Astrocyte (in vitro differentiated cells and primary cell): ENCODE data around the gene DISP3. TPM values are rescaled to one million over a fixed set of nuclear protein-coding genes. Genes with fewer than 3 reads are reported as not detected.

Source experiments
- DNase-seq: peaks from one replicate; pipeline ENCODE4 v3.0.0-alpha.2; 2010; ENCODE audit warnings: low read depth
- FAIRE-seq: peaks from 2 replicates; lab custom pipeline; 2011; peaks lifted over from hg19 to GRCh38; lab: Jason Lieb, UNC
- H2AFZ ChIP-seq: 2 replicates; pipeline ENCODE4 v1.6.0; 2012; ENCODE audit warnings: low read depth, low read length, inconsistent platforms
- H3K27ac ChIP-seq: 2 replicates; pipeline ENCODE4 v1.5.1; 2011; ENCODE audit warnings: low read depth, low read length, inconsistent platforms
- H3K27me3 ChIP-seq: 2 replicates; pipeline ENCODE4 v1.6.0; 2011; ENCODE audit warnings: low read length, inconsistent platforms; ENCODE audit not compliant: insufficient read depth
- H3K36me3 ChIP-seq: 2 replicates; pipeline ENCODE4 v1.5.1; 2011; ENCODE audit warnings: low read length, inconsistent platforms; ENCODE audit not compliant: insufficient read depth
- H3K4me1 ChIP-seq: 2 replicates; pipeline ENCODE4 v1.5.1; 2011; ENCODE audit warnings: low read length, inconsistent platforms; ENCODE audit not compliant: insufficient read depth
- H3K4me2 ChIP-seq: 2 replicates; pipeline ENCODE4 v1.6.0; 2012; ENCODE audit warnings: low read length, inconsistent platforms
- H3K4me3 ChIP-seq: 2 replicates; pipeline ENCODE4 v1.5.1; 2011; ENCODE audit warnings: low read depth, mild to moderate bottlenecking, low read length, inconsistent platforms; ENCODE audit not compliant: insufficient read depth
- H3K79me2 ChIP-seq: 2 replicates; pipeline ENCODE4 v1.6.0; 2012; ENCODE audit warnings: mild to moderate bottlenecking, low read length, inconsistent platforms; ENCODE audit not compliant: insufficient read depth
- H3K9ac ChIP-seq: 2 replicates; pipeline ENCODE4 v1.6.0; 2012; ENCODE audit warnings: mild to moderate bottlenecking, low read length, inconsistent platforms
- H3K9me3 ChIP-seq: 2 replicates; pipeline ENCODE4 v1.5.1; 2012; ENCODE audit warnings: low read depth, mild to moderate bottlenecking, low read length, inconsistent platforms; ENCODE audit not compliant: insufficient read depth
- H4K20me1 ChIP-seq: 2 replicates; pipeline ENCODE4 v1.6.0; 2012; ENCODE audit warnings: low read length, inconsistent platforms; ENCODE audit not compliant: insufficient read depth
- H3K27ac Mint-ChIP-seq: one replicate; pipeline ENCODE4 v1.8.0; 2021; ENCODE audit warnings: mild to moderate bottlenecking, mixed read lengths; ENCODE audit not compliant: unreplicated experiment
- H3K27me3 Mint-ChIP-seq: one replicate; pipeline ENCODE4 v1.8.0; 2021; ENCODE audit warnings: low read depth, mixed read lengths; ENCODE audit not compliant: unreplicated experiment
- H3K36me3 Mint-ChIP-seq: one replicate; pipeline ENCODE4 v1.8.0; 2021; ENCODE audit warnings: low read depth, mixed read lengths; ENCODE audit not compliant: unreplicated experiment
- H3K4me1 Mint-ChIP-seq: one replicate; pipeline ENCODE4 v1.8.0; 2021; ENCODE audit warnings: low read depth, mixed read lengths; ENCODE audit not compliant: unreplicated experiment
- H3K4me3 Mint-ChIP-seq: one replicate; pipeline ENCODE4 v1.8.0; 2021; ENCODE audit warnings: mild to moderate bottlenecking, moderate library complexity, mixed read lengths; ENCODE audit not compliant: unreplicated experiment
- H3K9me3 Mint-ChIP-seq: one replicate; pipeline ENCODE4 v1.8.0; 2021; ENCODE audit warnings: mild to moderate bottlenecking, mixed read lengths; ENCODE audit not compliant: unreplicated experiment
- CTCF ChIP-seq: IDR thresholded peaks from 2 replicates; pipeline ENCODE4 v1.5.1; 2011; ENCODE audit warnings: low read depth, mild to moderate bottlenecking, inconsistent platforms, low read length, moderate library complexity; ENCODE audit not compliant: insufficient read depth
- EZH2 ChIP-seq: IDR thresholded peaks from 2 replicates; pipeline ENCODE4 v1.6.1; 2012; ENCODE audit warnings: mild to moderate bottlenecking, low read length, inconsistent platforms; ENCODE audit not compliant: insufficient read depth
- total RNA-seq: library from RNA; stranded (reverse); gene quantifications from 2 replicates; pipeline ENCODE4 v1.2.1, GENCODE V29; 2021

DISP3 gene
- total RNA-seq, 1 donor from 2014 or later, result 0.32 TPM

- Histone ChIP-seq H3K4me2 (no peak overlapping the region), H3K27me3 (peaks cover 10% of the 10 kb centered on the region), H3K9me3 (peaks cover 18% of the 10 kb centered on the region), H3K36me3 (no peaks in the 10 kb centered on the region), H3K27ac (no peak overlapping the region), H3K4me3 (no peak overlapping the region), H3K9ac (no peak overlapping the region), H3K79me2 (no peaks in the 10 kb centered on the region), H2AFZ (no peak overlapping the region), H3K4me1 (no peaks in the 10 kb centered on the region), H4K20me1 (no peaks in the 10 kb centered on the region)
- Mint-ChIP-seq H3K4me1 (no peaks in the 10 kb centered on the region), H3K27me3 (peaks cover 35% of the 10 kb centered on the region), H3K4me3 (no peak overlapping the region), H3K36me3 (peaks cover 9% of the 10 kb centered on the region), H3K9me3 (peaks cover 35% of the 10 kb centered on the region), H3K27ac (no peak overlapping the region)
- DNase-seq (no peak), FAIRE-seq (no peak)
- no peak for TF ChIP-seq EZH2
- no peak for TF ChIP-seq CTCF
Measured at GRCh38 chr1:11500881-11501280, 21.9 kb downstream of the DISP3 start.

GRCh38 chr1:11501491-11501897, 22.5 kb downstream of the DISP3 start:
- H2AFZ ChIP-seq, result no peak overlapping the region
- DNase-seq, result no peak
- peaks cover 10% of the 10 kb centered on the region for H3K27me3 ChIP-seq
- peaks cover 40% of the 10 kb centered on the region for H3K9me3 Mint-ChIP-seq
- peaks cover 18% of the 10 kb centered on the region for H3K9me3 ChIP-seq
- H3K27ac ChIP-seq, result no peak overlapping the region
- no peak overlapping the region for H3K4me2 ChIP-seq
- H4K20me1 ChIP-seq, result no peaks in the 10 kb centered on the region
- no peaks in the 10 kb centered on the region for H3K4me1 Mint-ChIP-seq
- no peak overlapping the region for H3K9ac ChIP-seq
- TF ChIP-seq EZH2 (no peak), CTCF (no peak)
- no peak for FAIRE-seq
- H3K4me1 ChIP-seq, result no peaks in the 10 kb centered on the region
- H3K27me3 Mint-ChIP-seq, result peaks cover 31% of the 10 kb centered on the region
- no peak overlapping the region for H3K4me3 Mint-ChIP-seq
- peaks cover 9% of the 10 kb centered on the region for H3K36me3 Mint-ChIP-seq
- no peaks in the 10 kb centered on the region for H3K36me3 ChIP-seq
- no peaks in the 10 kb centered on the region for H3K79me2 ChIP-seq
- no peak overlapping the region for H3K4me3 ChIP-seq
- no peak overlapping the region for H3K27ac Mint-ChIP-seq

- DNase-seq, result no peak
- Histone ChIP-seq H3K4me3 (no peak overlapping the region), H3K9ac (no peak overlapping the region), H2AFZ (no peak overlapping the region), H4K20me1 (no peaks in the 10 kb centered on the region), H3K27ac (no peak overlapping the region), H3K27me3 (peaks cover 10% of the 10 kb centered on the region), H3K4me1 (no peaks in the 10 kb centered on the region), H3K4me2 (no peak overlapping the region), H3K79me2 (no peaks in the 10 kb centered on the region), H3K9me3 (peaks cover 22% of the 10 kb centered on the region), H3K36me3 (no peaks in the 10 kb centered on the region)
- Mint-ChIP-seq H3K27me3 (peaks cover 31% of the 10 kb centered on the region), H3K4me3 (no peak overlapping the region), H3K4me1 (no peaks in the 10 kb centered on the region), H3K9me3 (peaks cover 44% of the 10 kb centered on the region), H3K27ac (no peak overlapping the region), H3K36me3 (peaks cover 9% of the 10 kb centered on the region)
- no peak for TF ChIP-seq EZH2
- no peak for TF ChIP-seq CTCF
- no peak for FAIRE-seq
Measured at GRCh38 chr1:11501906-11502485, 23.0 kb downstream of the DISP3 start.
